Stomach smooth muscle (tissue), 2 donors: ENCODE data around the gene CTBP2.

Experiments used
- H3K27ac ChIP-seq: one replicate; pipeline ENCODE4 v1.7.0; 2013; ENCODE audit warnings: mild to moderate bottlenecking, low read length, inconsistent platforms
- H3K27me3 ChIP-seq, 2 donors: one replicate each; pipeline ENCODE4 v1.7.0; 2013; ENCODE audit warnings: low read length in 2 of 2; ENCODE audit not compliant: insufficient read depth in 2 of 2, control insufficient read depth in 1 of 2
- H3K36me3 ChIP-seq, 2 donors: one replicate each; pipeline ENCODE4 v1.7.0; 2013; ENCODE audit warnings: low read length in 2 of 2; ENCODE audit not compliant: control insufficient read depth in 2 of 2, insufficient read depth in 2 of 2
- H3K4me1 ChIP-seq: one replicate; pipeline ENCODE4 v1.7.0; 2013; ENCODE audit warnings: low read length; ENCODE audit not compliant: control insufficient read depth, insufficient read depth
- H3K4me3 ChIP-seq, 2 donors: one replicate each; pipeline ENCODE4 v1.7.0; 2013; ENCODE audit warnings: low read length in 2 of 2
- H3K9ac ChIP-seq, 2 donors: one replicate each; pipeline ENCODE4 v1.7.0; 2013; ENCODE audit warnings: low read length in 2 of 2, mild to moderate bottlenecking in 1 of 2
- H3K9me3 ChIP-seq, 2 donors: one replicate each; pipeline ENCODE4 v1.7.0; 2013; ENCODE audit warnings: low read length in 2 of 2; ENCODE audit not compliant: control insufficient read depth in 2 of 2
- donor health status: healthy.
- donor health status: Pancreatic carcinoma.

Gene CTBP2

GRCh38 chr10:124997306-124997705 lies 163.1 kb downstream of the CTBP2 start:
- Histone ChIP-seq H3K4me1 (peaks cover 46% of the 10 kb centered on the region), H3K27ac (no peak overlapping the region)

GRCh38 chr10:124996854-124997215 lies 163.5 kb downstream of the CTBP2 start:
- Histone ChIP-seq H3K4me1 (peaks cover 44% of the 10 kb centered on the region), H3K9me3 (no peaks in the 10 kb centered on the region), H3K36me3 (peaks cover 51 to 57% of the 10 kb centered on the region in 2 donors), H3K4me3 (no peak overlapping the region), H3K27ac (no peak overlapping the region), H3K9ac (no peak overlapping the region), H3K27me3 (no peaks in the 10 kb centered on the region)

More at GRCh38 chr10:124997306-124997705, 163.1 kb downstream of the CTBP2 start:
- Histone ChIP-seq H3K9me3 (no peaks in the 10 kb centered on the region), H3K27me3 (no peaks in the 10 kb centered on the region), H3K9ac (no peak overlapping the region), H3K4me3 (no peak overlapping the region), H3K36me3 (peaks cover 53 to 61% of the 10 kb centered on the region in 2 donors)

- no peak overlapping the region for H3K4me3 ChIP-seq
- H3K27ac ChIP-seq: no peak overlapping the region
- H3K27me3 ChIP-seq: no peaks in the 10 kb centered on the region
- H3K9ac ChIP-seq: no peak overlapping the region
- H3K4me1 ChIP-seq: peaks cover 38% of the 10 kb centered on the region
- H3K9me3 ChIP-seq: no peaks in the 10 kb centered on the region
- peaks cover 54 to 62% of the 10 kb centered on the region in 2 donors for H3K36me3 ChIP-seq
Measured at GRCh38 chr10:124996127-124996853, 164.1 kb downstream of the CTBP2 start.

- Histone ChIP-seq H3K4me3 (no peak overlapping the region), H3K9ac (no peak overlapping the region), H3K36me3 (peaks cover 56 to 68% of the 10 kb centered on the region in 2 donors), H3K4me1 (peaks cover 31% of the 10 kb centered on the region), H3K27me3 (no peaks in the 10 kb centered on the region), H3K27ac (no peak overlapping the region), H3K9me3 (no peaks in the 10 kb centered on the region)
Measured at GRCh38 chr10:124995605-124996004, 164.8 kb downstream of the CTBP2 start.

GRCh38 chr10:124994573-124995473 lies 165.5 kb downstream of the CTBP2 start:
- H3K9me3 ChIP-seq: no peaks in the 10 kb centered on the region
- no peak overlapping the region for H3K27ac ChIP-seq
- peaks cover 60 to 70% of the 10 kb centered on the region in 2 donors for H3K36me3 ChIP-seq
- H3K4me1 ChIP-seq: peaks cover 24% of the 10 kb centered on the region
- H3K9ac ChIP-seq: no peak overlapping the region
- no peak overlapping the region for H3K4me3 ChIP-seq
- no peaks in the 10 kb centered on the region for H3K27me3 ChIP-seq

GRCh38 chr10:124993736-124994451 lies 166.5 kb downstream of the CTBP2 start:
- no peaks in the 10 kb centered on the region for H3K27me3 ChIP-seq
- no peak overlapping the region for H3K9ac ChIP-seq
- H3K36me3 ChIP-seq: peaks cover 64 to 72% of the 10 kb centered on the region in 2 donors

GRCh38 chr10:124993345-124993708 lies 167.0 kb downstream of the CTBP2 start:
- Histone ChIP-seq H3K36me3 (peaks cover 64 to 70% of the 10 kb centered on the region in 2 donors), H3K27me3 (no peaks in the 10 kb centered on the region), H3K9me3 (no peaks in the 10 kb centered on the region), H3K4me1 (peaks cover 10% of the 10 kb centered on the region), H3K4me3 (no peak overlapping the region), H3K9ac (no peak overlapping the region), H3K27ac (no peak overlapping the region)

More at GRCh38 chr10:124993736-124994451, 166.5 kb downstream of the CTBP2 start:
- Histone ChIP-seq H3K4me1 (peaks cover 14% of the 10 kb centered on the region), H3K9me3 (no peaks in the 10 kb centered on the region), H3K27ac (no peak overlapping the region), H3K4me3 (no peak overlapping the region)

- H3K36me3 ChIP-seq: peaks cover 58 to 67% of the 10 kb centered on the region in 2 donors
- H3K4me3 ChIP-seq: no peak overlapping the region
- no peak overlapping the region for H3K9ac ChIP-seq
- no peaks in the 10 kb centered on the region for H3K9me3 ChIP-seq
- H3K27ac ChIP-seq: peak overlapping the region; percentile 11
- peaks cover 9% of the 10 kb centered on the region for H3K4me1 ChIP-seq
- H3K27me3 ChIP-seq: no peaks in the 10 kb centered on the region
Measured at GRCh38 chr10:124992462-124993344, 167.7 kb downstream of the CTBP2 start.

- Histone ChIP-seq H3K4me1 (peaks cover 6% of the 10 kb centered on the region), H3K9me3 (no peaks in the 10 kb centered on the region), H3K4me3 (no peak overlapping the region), H3K27me3 (no peaks in the 10 kb centered on the region), H3K9ac (no peak overlapping the region), H3K36me3 (peaks cover 51 to 61% of the 10 kb centered on the region in 2 donors), H3K27ac (peak overlapping the region; percentile 11)
Measured at GRCh38 chr10:124991835-124992234, 168.5 kb downstream of the CTBP2 start.
